ENCODE data around the gene CTCF.

GRCh38 chr16:67651847-67652246 lies 89.5 kb downstream of the CTCF start:
- no peak for TF ChIP-seq CTCF (IDR thresholded peaks at IDR 0.05)
- no peak for TF ChIP-seq TCF7L2 (IDR thresholded peaks at IDR 0.05; ENCODE audit: low read depth, low read length)
- TF ChIP-seq REST (IDR thresholded peaks at IDR 0.05; ENCODE audit: insufficient read depth in 1 of 2, low read depth in 2 of 2, low read length in 1 of 2) = no peak
- TF ChIP-seq SIN3A (IDR thresholded peaks at IDR 0.05; ENCODE audit: borderline replicate concordance, insufficient read depth, low read depth, low read length) = no peak

Measured in Panc1 (cell line).